IMR-90 (cell line): ENCODE results near the gene KIAA1614. TPM values are rescaled to one million over a fixed set of nuclear protein-coding genes. Genes with fewer than 3 reads are reported as not detected.

ENCODE experiments used
- ATAC-seq: fragments of 200-7000 bp; cut with Tn5 transposase; 2 replicates; pipeline ENCODE4 v1.9.1; 2020; ENCODE audit warnings: low read depth, mild to moderate bottlenecking, moderate library complexity
- BruUV-seq: library from RNA; stranded (reverse); fragments of 400-500 nt; replicated peaks from 2 replicates; lab custom pipeline; 2021; lab: Mats Ljungman, UMichigan
- CTCF ChIA-PET: fragments of 300-600 bp; formaldehyde crosslinking; extraction: SDS; loops from one replicate; lab custom pipeline; 2021; ENCODE audit warnings: antibody characterized with exemption; lab: Yijun Ruan, JAX
- POLR2A ChIA-PET: fragments of 300-600 bp; sonication (Branson Sonifier 250); formaldehyde crosslinking; loops from one replicate; lab custom pipeline; 2022; ENCODE audit warnings: antibody characterized with exemption; ENCODE audit not compliant: unreplicated experiment; lab: Charles Lee
- DNase-seq: peaks from one replicate; pipeline ENCODE4 v3.0.0; 2013
- H2AFZ ChIP-seq: replicated peaks from 2 replicates; pipeline ENCODE3; 2013; ENCODE audit warnings: low read length, mild to moderate bottlenecking; ENCODE audit not compliant: poor library complexity
- H2AK5ac ChIP-seq: 2 replicates; pipeline ENCODE4 v1.6.1; 2013; ENCODE audit warnings: low read depth, low read length, inconsistent platforms
- H2AK9ac ChIP-seq: replicated peaks from 2 replicates; pipeline ENCODE3; 2013; ENCODE audit warnings: mild to moderate bottlenecking, low read depth, low read length, moderate library complexity; ENCODE audit not compliant: poor library complexity
- H2BK120ac ChIP-seq: 2 replicates; pipeline ENCODE4 v1.6.1; 2013; ENCODE audit warnings: low read depth, low read length, inconsistent platforms
- H2BK15ac ChIP-seq: 3 replicates; pipeline ENCODE4 v1.6.1; 2013; ENCODE audit warnings: low read depth, low read length, inconsistent platforms
- H2BK20ac ChIP-seq: 2 replicates; pipeline ENCODE4 v1.6.1; 2013; ENCODE audit warnings: low read depth, mild to moderate bottlenecking, inconsistent platforms, low read length, moderate library complexity
- H2BK5ac ChIP-seq: 2 replicates; pipeline ENCODE4 v1.6.1; 2013; ENCODE audit warnings: mild to moderate bottlenecking, low read depth, low read length, inconsistent platforms; ENCODE audit not compliant: poor library complexity, severe bottlenecking
- H3K14ac ChIP-seq: replicated peaks from 2 replicates; pipeline ENCODE4 v1.6.1; 2013; ENCODE audit warnings: low read depth, low read length, inconsistent platforms
- H3K18ac ChIP-seq: 2 replicates; pipeline ENCODE4 v1.6.1; 2013; ENCODE audit warnings: low read depth, low read length, control low read depth
- H3K23ac ChIP-seq: 2 replicates; pipeline ENCODE4 v1.6.1; 2013; ENCODE audit warnings: low read depth, low read length, inconsistent platforms
- H3K27ac ChIP-seq: 2 replicates; pipeline ENCODE4 v1.5.1; 2013; ENCODE audit warnings: mild to moderate bottlenecking, control low read depth, low read length; ENCODE audit not compliant: insufficient read depth
- H3K27me3 ChIP-seq: 2 replicates; pipeline ENCODE4 v1.6.1; 2013; ENCODE audit warnings: low read length; ENCODE audit not compliant: control insufficient read depth, insufficient read depth
- H3K36me3 ChIP-seq: 2 replicates; pipeline ENCODE4 v1.6.1; 2013; ENCODE audit warnings: low read length, mixed read lengths; ENCODE audit not compliant: control insufficient read depth, insufficient read depth
- H3K4ac ChIP-seq: 2 replicates; pipeline ENCODE4 v1.6.1; 2013; ENCODE audit warnings: low read depth, low read length, inconsistent platforms
- H3K4me1 ChIP-seq: 2 replicates; pipeline ENCODE4 v1.6.1; 2013; ENCODE audit warnings: low read length, mixed read lengths; ENCODE audit not compliant: control insufficient read depth, insufficient read depth
- H3K4me2 ChIP-seq: 2 replicates; pipeline ENCODE4 v1.6.1; 2013; ENCODE audit warnings: low read depth, mild to moderate bottlenecking, control low read depth, low read length, moderate library complexity
- H3K4me3 ChIP-seq: 2 replicates; pipeline ENCODE4 v1.5.1; 2013; ENCODE audit warnings: low read depth, mild to moderate bottlenecking, control low read depth, low read length, moderate library complexity; ENCODE audit not compliant: insufficient read depth
- H3K56ac ChIP-seq: 2 replicates; pipeline ENCODE4 v1.6.1; 2013; ENCODE audit warnings: low read length, inconsistent platforms; ENCODE audit not compliant: insufficient read depth; ENCODE audit errors: extremely low read depth
- H3K79me1 ChIP-seq, 2 experiments: 2 replicates each; pipeline ENCODE4 v1.6.1; 2013; ENCODE audit warnings: low read length in 2 of 2, inconsistent platforms in 1 of 2, low read depth in 1 of 2
- H3K9ac ChIP-seq: 2 replicates; pipeline ENCODE4 v1.6.1; 2013; ENCODE audit warnings: low read depth, low read length, control low read depth
- H3K9me1 ChIP-seq: 2 replicates; pipeline ENCODE4 v1.6.1; 2013; ENCODE audit warnings: low read length, inconsistent platforms; ENCODE audit not compliant: insufficient read depth
- H3K9me3 ChIP-seq: 2 replicates; pipeline ENCODE4 v1.6.1; 2013; ENCODE audit warnings: low read length; ENCODE audit not compliant: control insufficient read depth, insufficient read depth
- H4K20me1 ChIP-seq: 2 replicates; pipeline ENCODE4 v1.6.1; 2013; ENCODE audit warnings: low read length, inconsistent platforms; ENCODE audit not compliant: insufficient read depth
- H4K5ac ChIP-seq: 2 replicates; pipeline ENCODE4 v1.6.1; 2013; ENCODE audit warnings: mild to moderate bottlenecking, low read depth, low read length, control low read depth
- H4K8ac ChIP-seq, 2 experiments: 2 replicates each; pipeline ENCODE4 v1.6.1; 2013; ENCODE audit warnings: low read depth in 2 of 2, low read length in 2 of 2, control low read depth in 1 of 2, inconsistent platforms in 1 of 2
- H4K91ac ChIP-seq: 2 replicates; pipeline ENCODE4 v1.6.1; 2013; ENCODE audit warnings: low read depth, low read length, inconsistent platforms; ENCODE audit not compliant: insufficient read depth
- BHLHE40 ChIP-seq: fragments of 150-350 bp; IDR thresholded peaks from 2 replicates; pipeline ENCODE4 v1.6.1; 2016; ENCODE audit warnings: mild to moderate bottlenecking, low read depth, low read length
- CEBPB ChIP-seq: IDR thresholded peaks from 2 replicates; pipeline ENCODE4 v1.6.1; 2012; ENCODE audit warnings: low read depth, low read length, improper control_type of control experiment
- CHD1 ChIP-seq: IDR thresholded peaks from 2 replicates; pipeline ENCODE4 v1.6.1; 2012; ENCODE audit warnings: low read depth, low read length, improper control_type of control experiment
- CTCF ChIP-seq: conservative IDR thresholded peaks from 2 replicates; pipeline ENCODE4 v1.5.1; 2012; ENCODE audit warnings: mild to moderate bottlenecking, low read depth, low read length, improper control_type of control experiment
- ELK1 ChIP-seq: fragments of 150-350 bp; IDR thresholded peaks from 2 replicates; pipeline ENCODE4 v1.6.1; 2016; ENCODE audit warnings: low read depth, mild to moderate bottlenecking, low read length, moderate library complexity, borderline replicate concordance
- FOS ChIP-seq: fragments of 150-350 bp; IDR thresholded peaks from 2 replicates; pipeline ENCODE4 v1.6.1; 2016; ENCODE audit warnings: low read depth, low read length
- MAFK ChIP-seq: IDR thresholded peaks from 2 replicates; pipeline ENCODE4 v1.6.1; 2012; ENCODE audit warnings: low read depth, low read length, improper control_type of control experiment
- MAZ ChIP-seq: IDR thresholded peaks from 2 replicates; pipeline ENCODE4 v1.6.1; 2012; ENCODE audit warnings: low read depth, mild to moderate bottlenecking, low read length, improper control_type of control experiment, moderate library complexity, borderline replicate concordance
- MXI1 ChIP-seq: IDR thresholded peaks from 2 replicates; pipeline ENCODE4 v1.6.1; 2012; ENCODE audit warnings: low read depth, mild to moderate bottlenecking, low read length, moderate library complexity, borderline replicate concordance
- NFE2L2 ChIP-seq: fragments of 150-350 bp; IDR thresholded peaks from 2 replicates; pipeline ENCODE4 v1.6.1; 2016; ENCODE audit warnings: low read depth, mild to moderate bottlenecking, low read length
- POLR2A ChIP-seq: IDR thresholded peaks from 2 replicates; pipeline ENCODE4 v1.6.1; 2012; ENCODE audit warnings: mild to moderate bottlenecking, low read depth, low read length
- RAD21 ChIP-seq: IDR thresholded peaks from 2 replicates; pipeline ENCODE4 v1.6.1; 2012; ENCODE audit warnings: low read length, improper control_type of control experiment
- RCOR1 ChIP-seq: IDR thresholded peaks from 2 replicates; pipeline ENCODE4 v1.6.1; 2012; ENCODE audit warnings: mild to moderate bottlenecking, low read length, improper control_type of control experiment; ENCODE audit not compliant: insufficient replicate concordance
- RFX5 ChIP-seq: IDR thresholded peaks from 2 replicates; pipeline ENCODE4 v1.8.0; 2012; ENCODE audit warnings: low read depth, mild to moderate bottlenecking, low read length, moderate library complexity
- SMC3 ChIP-seq: fragments of 150-350 bp; IDR thresholded peaks from 2 replicates; pipeline ENCODE4 v1.6.1; 2016; ENCODE audit warnings: low read depth, mild to moderate bottlenecking, antibody characterized with exemption, low read length, moderate library complexity
- USF2 ChIP-seq: fragments of 150-350 bp; IDR thresholded peaks from 2 replicates; pipeline ENCODE4 v1.6.1; 2017; ENCODE audit warnings: mild to moderate bottlenecking, antibody characterized with exemption, low read length, low read depth
- WGBS, 2 experiments: methylation state at CpG; one replicate each; pipeline versions ENCODE4 v1.1.5 to v1.1.7; 2013; ENCODE audit warnings: missing lambda C conversion rate in 2 of 2; ENCODE audit not compliant: insufficient read length in 1 of 2; ENCODE audit errors: extremely low coverage in 2 of 2; 5-methylcytosine and 5-hydroxymethylcytosine counted together
- dilution Hi-C: fragments of 300-500 bp; cut with HindIII; formaldehyde crosslinking; loops from one replicate; pipeline ENCODE4 v1.14.3; 2018; ENCODE audit warnings: low sequenced_read_pairs; ENCODE audit not compliant: unreplicated experiment
- in situ Hi-C: fragments of 300-500 bp; cut with MboI; formaldehyde crosslinking; loops from 3 replicates; pipeline ENCODE4 v1.14.3; 2019; ENCODE audit warnings: low sequenced_read_pairs, inconsistent platforms, mixed read lengths
- intact Hi-C: fragments of 100-400 bp; cut with micrococcal nuclease; formaldehyde crosslinking; loops from 2 replicates; pipeline ENCODE4 v1.10.0; 2022
- polyA plus RNA-seq, 3 experiments: library from polyadenylated mRNA; depleted of rRNA; stranded (reverse); fragments of >200 nt; gene quantifications; 2 replicates each; pipeline ENCODE4 v1.2.3, GENCODE V29; 2012; ENCODE audit warnings: low replicate concordance in 1 of 3
- total RNA-seq: library from RNA; depleted of rRNA; stranded (reverse); fragments of >200 nt; gene quantifications from 2 replicates; pipeline ENCODE4 v1.2.3, GENCODE V29; 2012

KIAA1614 gene
- total and polyA plus RNA-seq, 2 of the 4 experiments (the other 2 are of a cell fraction) = 1.8 to 3.5 TPM

GRCh38 chr1:180976191-180976590, 63.5 kb downstream of the KIAA1614 start:
- Histone ChIP-seq H3K4me1 (peaks cover 8% of the 10 kb centered on the region), H3K9me3 (no peaks in the 10 kb centered on the region), H2BK5ac (no peak overlapping the region), H2BK120ac (no peak overlapping the region), H3K9ac (no peak overlapping the region), H4K91ac (no peak overlapping the region), H3K79me1 (peaks cover 29 to 53% of the 10 kb centered on the region in 2 experiments), H3K27me3 (no peaks in the 10 kb centered on the region), H3K56ac (no peak overlapping the region), H2AK9ac (no peak overlapping the region), H3K18ac (no peak overlapping the region), H3K27ac (no peak overlapping the region), H4K20me1 (peaks cover 5% of the 10 kb centered on the region; the same call in 1 of the 2 replicates), H3K4me2 (no peak overlapping the region), H3K9me1 (peaks cover 10% of the 10 kb centered on the region), H3K23ac (no peak overlapping the region), H2BK15ac (no peak overlapping the region), H3K14ac (no peak overlapping the region), H3K4ac (no peak overlapping the region), H2AK5ac (no peak overlapping the region), H2BK20ac (no peak overlapping the region), H2AFZ (no peak overlapping the region), H4K8ac (no peak overlapping the region), H3K36me3 (peaks cover 21% of the 10 kb centered on the region), H3K4me3 (no peak overlapping the region), H4K5ac (no peak overlapping the region)
- 80% methylated on average over 1 of the region's 12 CpGs; no CpG with 5 or more reads in 1 of the 2 experiments for WGBS, 2 experiments
- CTCF ChIA-PET = interaction anchor here (1.1 to 1.2 kb wide), 2 partner anchors 104 to 166 kb away, joined by 3 read pairs; no protein-coding TSS in a partner anchor
- BruUV-seq = no TSS peak
- intact Hi-C loops (no loop called here), in situ Hi-C loops (no loop called here), dilution Hi-C loops (no loop called here)
- ATAC-seq (no peak), DNase-seq (no peak)
- TF ChIP-seq POLR2A (no peak), RFX5 (no peak), RCOR1 (no peak), MXI1 (no peak), CEBPB (no peak), USF2 (no peak), RAD21 (no peak), ELK1 (no peak), SMC3 (no peak), NFE2L2 (no peak), MAZ (no peak), FOS (no peak), CHD1 (no peak), BHLHE40 (no peak), CTCF (no peak), MAFK (no peak)
- POLR2A ChIA-PET = interaction anchor here (1.4 kb wide), 1 partner anchor 40 kb away, joined by 3 read pairs; no protein-coding TSS in a partner anchor
